ENCODE results near the gene LAGE3. TPM values are rescaled to one million over a fixed set of nuclear protein-coding genes. Genes with fewer than 3 reads are reported as not detected.

The LAGE3 gene
- total RNA-seq, 4 donors from 2014 or later: 26.0 to 72.5 (median 29.3) TPM

DNA sequence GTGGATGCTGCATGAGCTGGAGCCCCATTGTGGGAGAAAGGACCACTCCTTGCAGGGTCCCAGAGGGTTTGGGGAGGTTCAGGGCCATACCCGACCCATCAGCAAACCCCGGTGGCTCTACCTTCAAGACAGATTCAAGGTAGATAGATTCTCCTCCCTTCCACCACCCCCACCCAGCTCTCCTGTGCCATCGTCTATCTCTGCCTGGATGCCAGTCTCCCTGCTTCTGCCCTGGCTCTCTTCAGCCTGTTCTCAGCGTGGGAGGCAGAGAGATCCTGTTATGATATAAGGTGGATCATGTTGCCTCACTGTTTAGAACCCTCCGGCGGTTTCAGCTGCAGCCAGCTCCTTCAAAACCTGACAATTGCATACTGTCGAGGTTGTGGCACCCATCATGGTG is 5.4 kb downstream of the LAGE3 start:
- no peak for TF ChIP-seq POLR2A (IDR thresholded peaks at IDR 0.05)
- TF ChIP-seq, protein P1, sequence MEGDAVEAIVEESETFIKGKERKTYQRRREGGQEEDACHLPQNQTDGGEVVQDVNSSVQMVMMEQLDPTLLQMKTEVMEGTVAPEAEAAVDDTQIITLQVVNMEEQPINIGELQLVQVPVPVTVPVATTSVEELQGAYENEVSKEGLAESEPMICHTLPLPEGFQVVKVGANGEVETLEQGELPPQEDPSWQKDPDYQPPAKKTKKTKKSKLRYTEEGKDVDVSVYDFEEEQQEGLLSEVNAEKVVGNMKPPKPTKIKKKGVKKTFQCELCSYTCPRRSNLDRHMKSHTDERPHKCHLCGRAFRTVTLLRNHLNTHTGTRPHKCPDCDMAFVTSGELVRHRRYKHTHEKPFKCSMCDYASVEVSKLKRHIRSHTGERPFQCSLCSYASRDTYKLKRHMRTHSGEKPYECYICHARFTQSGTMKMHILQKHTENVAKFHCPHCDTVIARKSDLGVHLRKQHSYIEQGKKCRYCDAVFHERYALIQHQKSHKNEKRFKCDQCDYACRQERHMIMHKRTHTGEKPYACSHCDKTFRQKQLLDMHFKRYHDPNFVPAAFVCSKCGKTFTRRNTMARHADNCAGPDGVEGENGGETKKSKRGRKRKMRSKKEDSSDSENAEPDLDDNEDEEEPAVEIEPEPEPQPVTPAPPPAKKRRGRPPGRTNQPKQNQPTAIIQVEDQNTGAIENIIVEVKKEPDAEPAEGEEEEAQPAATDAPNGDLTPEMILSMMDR (IDR thresholded peaks at IDR 0.05 in 4 of 5, conservative IDR thresholded peaks at IDR 0.05 in 1 of 5): no peak
- no peak for ATAC-seq
- Histone ChIP-seq H3K9me3 (no peaks in the 10 kb centered on the region), H3K36me3 (no peaks in the 10 kb centered on the region), H3K27ac (no peak overlapping the region), H3K4me3 (no peak overlapping the region), H3K4me1 (peaks cover 0 to 6% of the 10 kb centered on the region in 2 donors), H3K27me3 (no peaks in the 10 kb centered on the region)
- no peak for DNase-seq
- intact Hi-C loops (cut with DNase I; ENCODE audit: low total_unique reads) (no loop called here), in situ Hi-C loops (cut with MboI; ENCODE audit: low sequenced_read_pairs in 4 of 4) (no loop called here)

DNA sequence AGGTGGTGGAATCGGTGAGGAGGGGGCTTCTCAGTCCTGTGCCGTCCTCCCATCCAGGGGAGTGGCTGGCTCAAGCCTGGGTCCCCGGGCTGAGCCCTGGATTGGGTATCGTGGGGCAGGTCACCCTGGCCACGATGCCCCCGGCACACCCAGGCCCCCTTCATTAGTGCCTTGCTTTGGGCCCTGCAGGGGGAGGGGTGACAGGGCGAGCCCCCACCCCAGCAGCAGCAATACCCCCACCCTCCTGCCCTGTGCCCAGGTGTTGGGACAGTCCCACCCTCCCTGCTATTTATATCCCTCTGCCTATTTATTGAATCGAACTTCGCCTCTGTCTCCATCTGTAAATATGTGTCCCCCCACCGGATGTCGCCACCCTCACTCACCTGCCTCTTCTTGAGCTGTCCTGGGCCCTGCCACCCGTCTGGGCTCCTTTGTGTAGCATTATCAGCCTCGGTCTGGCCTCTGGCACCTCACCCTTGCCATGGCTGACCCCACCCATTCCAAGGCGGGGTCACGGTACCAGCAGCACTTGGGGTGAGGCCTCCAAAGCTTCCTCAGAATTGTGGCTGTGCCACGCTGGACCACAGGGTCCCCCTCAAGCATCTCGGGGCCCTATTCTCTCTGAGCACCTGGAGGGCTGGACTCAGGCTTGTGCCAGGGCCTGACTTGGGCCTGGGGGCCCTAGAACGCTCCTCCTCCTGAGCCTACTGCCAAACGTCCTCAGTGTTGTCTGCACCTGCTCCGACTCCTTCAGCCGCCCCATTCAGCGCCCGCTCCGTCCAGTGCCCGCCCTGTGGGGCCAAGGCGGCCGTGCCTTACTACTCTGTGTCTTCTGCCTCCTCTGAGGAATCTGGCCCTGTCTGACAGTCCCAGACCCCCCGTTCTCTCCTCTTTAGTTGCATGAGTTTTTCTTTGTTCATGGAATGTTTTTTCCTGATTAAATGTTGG is 6.1 kb downstream of the LAGE3 start:
- Histone ChIP-seq H3K9me3 (no peaks in the 10 kb centered on the region), H3K27ac (no peak overlapping the region), H3K4me1 (peaks cover 0 to under 1% of the 10 kb centered on the region in 2 donors), H3K4me3 (no peak overlapping the region), H3K36me3 (no peaks in the 10 kb centered on the region), H3K27me3 (no peaks in the 10 kb centered on the region)
- TF ChIP-seq, protein P1 (IDR thresholded peaks at IDR 0.05 in 4 of 5, conservative IDR thresholded peaks at IDR 0.05 in 1 of 5): no peak
- TF ChIP-seq POLR2A (IDR thresholded peaks at IDR 0.05): no peak
- ATAC-seq (no peak), DNase-seq (no peak)
- in situ Hi-C loops (cut with MboI; ENCODE audit: low sequenced_read_pairs in 4 of 4): no loop called here
- intact Hi-C loops (cut with DNase I; ENCODE audit: low total_unique reads): no loop called here

DNA sequence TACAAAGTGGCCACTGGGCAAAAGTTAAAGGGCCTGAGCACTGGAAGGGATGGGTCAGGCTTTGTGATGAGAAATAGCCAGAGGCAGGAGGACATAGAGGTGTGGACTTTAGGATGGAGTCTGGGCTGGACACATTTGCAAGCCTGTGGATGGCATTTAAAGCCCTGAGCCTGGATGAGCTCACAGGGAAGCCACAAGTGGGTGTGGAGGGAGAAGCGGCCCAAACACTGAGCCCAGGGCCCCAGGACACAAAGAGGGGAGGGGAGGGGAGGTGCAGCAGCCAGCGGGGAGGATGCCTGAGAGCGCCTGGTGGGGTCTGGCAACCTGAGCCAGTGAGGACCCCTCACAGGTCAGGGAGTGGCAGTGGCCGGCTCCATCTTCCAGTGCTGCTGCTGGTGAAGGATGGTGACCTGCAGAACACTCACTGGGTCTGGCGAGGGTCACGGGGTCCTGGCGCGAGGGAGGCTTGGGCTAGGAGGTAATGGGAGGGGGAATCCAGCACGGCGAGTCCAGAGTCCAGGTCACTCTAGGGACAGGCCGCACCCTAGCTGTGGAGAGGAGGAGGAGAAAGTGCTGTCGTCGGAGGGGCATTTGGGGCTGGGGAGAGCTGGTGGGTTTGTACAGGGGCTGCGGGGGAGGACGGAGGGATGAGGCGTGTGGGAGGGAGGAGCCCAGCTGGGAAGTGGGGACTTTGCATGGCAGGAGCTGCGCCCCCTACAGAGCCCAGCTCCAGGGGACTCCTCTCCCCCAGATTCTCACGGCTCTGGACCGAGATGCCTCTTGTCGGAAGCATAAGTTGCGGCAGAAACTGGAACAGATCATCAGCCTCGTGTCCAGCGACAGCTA is 7.0 kb downstream of the LAGE3 start:
- no peak for ATAC-seq
- intact Hi-C loops (cut with DNase I; ENCODE audit: low total_unique reads) (no loop called here), in situ Hi-C loops (cut with MboI; ENCODE audit: low sequenced_read_pairs in 4 of 4) (no loop called here)
- no peaks in the 10 kb centered on the region for H3K36me3 ChIP-seq
- H3K27ac ChIP-seq: no peak overlapping the region
- no peaks in the 10 kb centered on the region for H3K27me3 ChIP-seq
- no peaks in the 10 kb centered on the region for H3K9me3 ChIP-seq
- no peak for DNase-seq
- TF ChIP-seq, protein P1 (IDR thresholded peaks at IDR 0.05 in 4 of 5, conservative IDR thresholded peaks at IDR 0.05 in 1 of 5): no peak
- TF ChIP-seq POLR2A (IDR thresholded peaks at IDR 0.05): no peak
- no peaks in the 10 kb centered on the region for H3K4me1 ChIP-seq
- no peak overlapping the region for H3K4me3 ChIP-seq

DNA sequence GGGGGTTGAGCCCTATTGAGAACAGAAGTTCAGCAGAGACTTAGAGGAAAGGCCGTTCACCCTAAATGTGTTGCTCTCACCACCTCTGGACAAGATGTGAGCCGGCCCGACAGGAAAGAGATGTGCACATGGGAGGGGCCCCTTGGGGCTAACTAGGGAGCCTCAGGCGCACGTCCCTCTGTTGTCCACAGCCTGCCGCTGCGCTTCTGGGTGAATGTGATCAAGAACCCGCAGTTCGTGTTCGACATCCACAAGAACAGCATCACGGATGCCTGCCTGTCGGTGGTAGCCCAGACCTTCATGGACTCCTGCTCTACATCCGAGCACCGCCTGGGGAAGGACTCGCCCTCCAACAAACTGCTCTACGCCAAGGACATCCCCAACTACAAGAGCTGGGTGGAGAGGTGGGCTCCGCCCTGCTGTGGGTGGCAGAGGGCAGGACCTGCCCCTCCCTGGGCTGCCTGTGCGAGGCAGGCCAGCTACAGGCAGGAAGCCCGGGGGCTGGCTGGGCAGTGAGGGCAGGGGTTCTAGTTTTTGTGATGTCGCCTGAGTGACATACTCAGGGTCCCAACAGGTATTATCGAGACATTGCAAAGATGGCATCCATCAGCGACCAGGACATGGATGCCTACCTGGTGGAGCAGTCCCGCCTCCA is 8.0 kb downstream of the LAGE3 start:
- no peak for TF ChIP-seq POLR2A (IDR thresholded peaks at IDR 0.05)
- TF ChIP-seq, protein P1 (IDR thresholded peaks at IDR 0.05 in 4 of 5, conservative IDR thresholded peaks at IDR 0.05 in 1 of 5): no peak
- DNase-seq (no peak), ATAC-seq (no peak)
- intact Hi-C loops (cut with DNase I; ENCODE audit: low total_unique reads): no loop called here
- H3K36me3 ChIP-seq: no peaks in the 10 kb centered on the region
- H3K4me3 ChIP-seq: no peak overlapping the region
- no peaks in the 10 kb centered on the region for H3K9me3 ChIP-seq
- in situ Hi-C loops (cut with MboI; ENCODE audit: low sequenced_read_pairs in 4 of 4): no loop called here
- H3K27me3 ChIP-seq: no peaks in the 10 kb centered on the region
- no peaks in the 10 kb centered on the region for H3K4me1 ChIP-seq
- no peak overlapping the region for H3K27ac ChIP-seq
